H1 (cell line): Measurements from ENCODE around the gene CLDN6. TPM values are rescaled to one million over a fixed set of nuclear protein-coding genes. Genes with fewer than 3 reads are reported as not detected.

Source experiments
- CTCF ChIA-PET: fragments of 300-600 bp; sonication (Branson Sonifier 250); formaldehyde crosslinking; loops from one replicate; lab custom pipeline; 2021; ENCODE audit not compliant: partially characterized antibody; lab: Charles Lee
- POLR2A ChIA-PET: fragments of 300-600 bp; sonication (Branson Sonifier 250); formaldehyde crosslinking; loops from one replicate; lab custom pipeline; 2021; ENCODE audit warnings: inconsistent platforms; ENCODE audit not compliant: partially characterized antibody; lab: Charles Lee
- DNase-seq, 2 experiments: peaks; one replicate each; pipeline versions ENCODE4 v3.0.0 to v3.0.0-alpha.2; 2010 to 2022; ENCODE audit warnings: low spot score in 2 of 2, low read depth in 1 of 2, mixed read lengths in 1 of 2
- FAIRE-seq: peaks from 2 replicates; lab custom pipeline; 2011; peaks lifted over from hg19 to GRCh38; lab: Jason Lieb, UNC
- H2AFZ ChIP-seq: 2 replicates; pipeline ENCODE4 v1.8.1; 2012; ENCODE audit warnings: low read length, inconsistent platforms
- H2AK5ac ChIP-seq: 2 replicates; pipeline ENCODE4 v1.6.1; 2013; ENCODE audit warnings: low read depth, low read length
- H2BK120ac ChIP-seq: replicated peaks from 2 replicates; pipeline ENCODE3; 2013; ENCODE audit warnings: low read depth, low read length, inconsistent platforms
- H2BK12ac ChIP-seq: 2 replicates; pipeline ENCODE4 v1.6.1; 2013; ENCODE audit warnings: low read depth, low read length
- H2BK15ac ChIP-seq: 2 replicates; pipeline ENCODE4 v1.6.1; 2013; ENCODE audit warnings: low read length
- H2BK20ac ChIP-seq: 2 replicates; pipeline ENCODE4 v1.6.1; 2013; ENCODE audit warnings: low read length
- H2BK5ac ChIP-seq: 2 replicates; pipeline ENCODE4 v1.6.1; 2013; ENCODE audit warnings: low read depth, low read length
- H3K14ac ChIP-seq: 2 replicates; pipeline ENCODE4 v1.6.1; 2013; ENCODE audit warnings: inconsistent platforms; ENCODE audit not compliant: insufficient read length
- H3K18ac ChIP-seq: 2 replicates; pipeline ENCODE4 v1.6.1; 2013; ENCODE audit warnings: low read length; ENCODE audit errors: extremely low read depth
- H3K23ac ChIP-seq: 2 replicates; pipeline ENCODE4 v1.6.1; 2013; ENCODE audit warnings: inconsistent platforms; ENCODE audit not compliant: insufficient read length
- H3K23me2 ChIP-seq: 2 replicates; pipeline ENCODE4 v1.6.1; 2013; ENCODE audit warnings: low read depth, low read length
- H3K27ac ChIP-seq: 2 replicates; pipeline ENCODE4 v1.6.1; 2011; ENCODE audit warnings: low read depth, low read length, inconsistent platforms
- H3K27me3 ChIP-seq, 4 experiments: replicated peaks in 1 of 4; 1 replicate in 1 of 4; 2 replicates in 3 of 4; pipeline versions ENCODE4 v1.6.1 to v1.8.1; 2011 to 2013; ENCODE audit warnings: low read length in 3 of 4, mild to moderate bottlenecking in 3 of 4, inconsistent platforms in 2 of 4, mixed read lengths in 2 of 4, moderate library complexity in 1 of 4; ENCODE audit not compliant: control insufficient read depth in 3 of 4, insufficient read depth in 3 of 4; ENCODE audit errors: extremely low read depth in 1 of 4
- H3K36me3 ChIP-seq, 4 experiments: 2 replicates each; pipeline versions ENCODE4 v1.6.1 to v1.8.1; 2011 to 2013; ENCODE audit warnings: mild to moderate bottlenecking in 4 of 4, low read length in 3 of 4, moderate library complexity in 2 of 4, control low read depth in 1 of 4, inconsistent platforms in 1 of 4; ENCODE audit not compliant: insufficient read depth in 4 of 4, control insufficient read depth in 2 of 4
- H3K4ac ChIP-seq: replicated peaks from 2 replicates; pipeline ENCODE3; 2013; ENCODE audit warnings: low read length, low read depth, mixed read lengths, inconsistent platforms; ENCODE audit not compliant: insufficient read length
- H3K4me1 ChIP-seq, 4 experiments: replicated peaks in 1 of 4; 1 replicate in 1 of 4; 2 replicates in 3 of 4; pipeline versions ENCODE4 v1.6.1 to v1.8.1; 2011 to 2013; ENCODE audit warnings: low read length in 3 of 4, inconsistent platforms in 2 of 4, mixed read lengths in 1 of 4; ENCODE audit not compliant: insufficient read depth in 4 of 4, control insufficient read depth in 3 of 4
- H3K4me2 ChIP-seq, 2 experiments: 2 replicates each; pipeline versions ENCODE4 v1.6.1 to v1.8.1; 2011 to 2013; ENCODE audit warnings: low read depth in 2 of 2, low read length in 2 of 2, control low read depth in 1 of 2, inconsistent platforms in 1 of 2, mild to moderate bottlenecking in 1 of 2; ENCODE audit not compliant: insufficient read depth in 1 of 2
- H3K4me3 ChIP-seq, 4 experiments: fragments of 200-600, 300-600 bp in 1 of 4; sonication (generic), shearing (Covaris generic), sonication (Bioruptor Twin) in 1 of 4; 2 replicates each; pipeline versions ENCODE4 v1.5.1 to v1.8.1; 2011 to 2016; ENCODE audit warnings: low read length in 4 of 4, low read depth in 3 of 4, control low read depth in 2 of 4, inconsistent platforms in 2 of 4, mild to moderate bottlenecking in 2 of 4, mixed read lengths in 1 of 4, moderate library complexity in 1 of 4; ENCODE audit not compliant: insufficient read depth in 2 of 4; ENCODE audit errors: extremely low read depth in 1 of 4
- H3K56ac ChIP-seq: replicated peaks from 2 replicates; pipeline ENCODE3; 2013; ENCODE audit warnings: low read depth, mild to moderate bottlenecking, mixed read lengths, low read length, inconsistent platforms; ENCODE audit not compliant: insufficient read length
- H3K79me1 ChIP-seq: 2 replicates; pipeline ENCODE4 v1.6.1; 2013; ENCODE audit warnings: low read depth, low read length, control low read depth
- H3K79me2 ChIP-seq, 2 experiments: 2 replicates each; pipeline versions ENCODE4 v1.6.1 to v1.8.1; 2012 to 2013; ENCODE audit warnings: low read length in 2 of 2, mild to moderate bottlenecking in 2 of 2, inconsistent platforms in 1 of 2; ENCODE audit not compliant: insufficient read depth in 2 of 2, control insufficient read depth in 1 of 2
- H3K9ac ChIP-seq, 4 experiments: replicated peaks in 1 of 4; 1 replicate in 1 of 4; 2 replicates in 3 of 4; pipeline versions ENCODE4 v1.6.1 to v1.8.1; 2011 to 2013; ENCODE audit warnings: low read depth in 3 of 4, low read length in 3 of 4, control low read depth in 2 of 4, mild to moderate bottlenecking in 2 of 4, moderate library complexity in 2 of 4, inconsistent platforms in 1 of 4; ENCODE audit errors: extremely low read depth in 1 of 4
- H3K9me3 ChIP-seq, 2 experiments: 2 replicates each; pipeline versions ENCODE4 v1.6.1 to v1.8.1; 2012 to 2013; ENCODE audit warnings: mild to moderate bottlenecking in 2 of 2, moderate library complexity in 2 of 2, control low read depth in 1 of 2, inconsistent platforms in 1 of 2, low read depth in 1 of 2, low read length in 1 of 2, mixed read lengths in 1 of 2; ENCODE audit not compliant: insufficient read depth in 2 of 2
- H4K20me1 ChIP-seq, 2 experiments: replicated peaks in 1 of 2; 2 replicates each; pipeline versions ENCODE3 to v1.8.1; 2011 to 2013; ENCODE audit warnings: inconsistent platforms in 2 of 2, low read length in 2 of 2, mild to moderate bottlenecking in 1 of 2; ENCODE audit not compliant: insufficient read depth in 2 of 2, control insufficient read depth in 1 of 2
- H4K5ac ChIP-seq: 2 replicates; pipeline ENCODE4 v1.6.1; 2013; ENCODE audit warnings: low read length, low read depth, mixed read lengths, inconsistent platforms; ENCODE audit not compliant: insufficient read length
- H4K8ac ChIP-seq: 2 replicates; pipeline ENCODE4 v1.8.0; 2013; ENCODE audit warnings: mild to moderate bottlenecking, moderate library complexity, low read length, inconsistent platforms; ENCODE audit not compliant: insufficient read depth; ENCODE audit errors: extremely low read depth
- H4K91ac ChIP-seq: replicated peaks from 2 replicates; pipeline ENCODE3; 2013; ENCODE audit warnings: low read length, mixed read lengths, inconsistent platforms; ENCODE audit not compliant: insufficient read length
- CREB1 ChIP-seq: IDR thresholded peaks from 2 replicates; pipeline ENCODE4 v1.6.1; 2012; ENCODE audit warnings: inconsistent platforms
- JUND ChIP-seq: IDR thresholded peaks from 2 replicates; pipeline ENCODE4 v1.6.1; 2011; ENCODE audit warnings: mild to moderate bottlenecking, improper control_type of control experiment, low read length
- POLR2A ChIP-seq, 2 experiments: IDR thresholded peaks; 1 replicate in 1 of 2; 2 replicates in 1 of 2; pipeline ENCODE4 v1.6.1; 2011; ENCODE audit warnings: low read depth in 2 of 2, low read length in 2 of 2, mild to moderate bottlenecking in 2 of 2; ENCODE audit errors: control extremely low read depth in 1 of 2
- POLR2AphosphoS5 ChIP-seq: IDR thresholded peaks from 2 replicates; pipeline ENCODE4 v1.6.1; 2011; ENCODE audit warnings: low read depth, low read length
- SP4 ChIP-seq: IDR thresholded peaks from 2 replicates; pipeline ENCODE4 v1.6.1; 2012; ENCODE audit warnings: low read length, inconsistent platforms
- WGBS, 2 experiments: shearing (Covaris generic) in 1 of 2; methylation state at CpG; one replicate each; pipeline versions ENCODE4 v1.1.6 to v1.1.7; 2013 to 2015; ENCODE audit warnings: low lambda C conversion rate in 2 of 2, mixed read lengths in 2 of 2, inconsistent platforms in 1 of 2, low coverage in 1 of 2, missing lambda C conversion rate in 1 of 2; ENCODE audit not compliant: insufficient replicate concordance in 2 of 2, insufficient coverage in 1 of 2, insufficient read length in 1 of 2; ENCODE audit errors: extremely low coverage in 1 of 2, missing lambda C conversion rate in 1 of 2; 5-methylcytosine and 5-hydroxymethylcytosine counted together
- polyA plus RNA-seq, 7 experiments: library from polyadenylated mRNA; depleted of rRNA in 3 of 7; stranded (reverse) in 5 of 7; unstranded in 2 of 7; fragments of >200 nt in 5 of 7; fragments of 200-250 nt in 2 of 7; gene quantifications; 1 replicate in 5 of 7; 2 replicates in 1 of 7; 4 replicates in 1 of 7; pipeline versions ENCODE4 v1.2.1 to v1.2.3, GENCODE V29; 2011 to 2013; ENCODE audit warnings: missing spikeins in 2 of 7, mixed read lengths in 2 of 7
- total RNA-seq: library from RNA; stranded (reverse); fragmentation: NEBNext Ultra II Directional; extraction: Animal tissue kit (Norgen Biotek cat#: 25700); gene quantifications from 2 replicates; pipeline ENCODE4 v1.2.1, GENCODE V29; 2021
- TF ChIP-seq, protein P1 (sequence below): IDR thresholded peaks from 2 replicates; pipeline ENCODE4 v1.6.1; 2011; ENCODE audit warnings: low read length, improper control_type of control experiment

Gene CLDN6
- total and polyA plus RNA-seq, 2 of the 8 experiments (the other 6 are each of a cell fraction or from before 2014, with no cell fraction given) = 747 to 1,115 TPM

DNA sequence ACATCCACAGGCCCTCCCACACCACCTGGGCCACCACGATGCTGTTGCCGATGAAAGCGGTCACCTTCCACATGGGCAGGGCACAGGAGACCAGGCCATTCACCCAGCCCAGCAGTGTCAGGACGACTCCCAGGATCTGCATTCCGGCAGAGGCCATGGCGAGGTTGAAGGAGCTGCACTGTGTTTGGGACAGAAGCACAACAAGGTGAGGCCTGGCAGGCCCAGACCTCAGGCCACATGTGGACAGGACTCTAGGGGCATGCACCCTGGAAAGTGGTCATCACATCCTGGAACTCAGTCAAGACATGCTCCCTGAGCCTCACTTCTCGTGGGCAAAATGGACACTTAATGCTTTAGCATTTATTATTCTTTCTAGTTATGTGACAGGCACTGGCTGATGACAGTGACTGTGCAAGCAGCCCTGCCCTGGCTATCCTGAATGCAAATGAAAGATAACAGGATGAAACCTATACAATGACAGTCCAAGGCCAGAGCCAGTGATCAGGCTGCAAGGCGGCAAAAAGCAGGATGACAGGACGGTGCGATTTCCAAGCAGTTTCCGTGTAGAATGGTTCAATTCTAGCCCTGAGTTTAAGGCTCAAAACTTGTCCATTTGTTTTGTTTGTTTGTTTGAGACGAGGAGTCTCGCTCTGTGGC lies 2.0 kb downstream of the CLDN6 start:
- peaks cover 8 to 42% (median 36%) of the 10 kb centered on the region in 4 experiments for H3K4me1 ChIP-seq
- H4K20me1 ChIP-seq = peaks cover 16 to 32% of the 10 kb centered on the region in 2 experiments
- H3K27ac ChIP-seq = no peak overlapping the region
- no peak for TF ChIP-seq CREB1
- TF ChIP-seq, protein P1, sequence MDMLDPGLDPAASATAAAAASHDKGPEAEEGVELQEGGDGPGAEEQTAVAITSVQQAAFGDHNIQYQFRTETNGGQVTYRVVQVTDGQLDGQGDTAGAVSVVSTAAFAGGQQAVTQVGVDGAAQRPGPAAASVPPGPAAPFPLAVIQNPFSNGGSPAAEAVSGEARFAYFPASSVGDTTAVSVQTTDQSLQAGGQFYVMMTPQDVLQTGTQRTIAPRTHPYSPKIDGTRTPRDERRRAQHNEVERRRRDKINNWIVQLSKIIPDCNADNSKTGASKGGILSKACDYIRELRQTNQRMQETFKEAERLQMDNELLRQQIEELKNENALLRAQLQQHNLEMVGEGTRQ = no peak
- no peak for TF ChIP-seq JUND
- TF ChIP-seq POLR2AphosphoS5 = peak; percentile 85
- peak; percentile 38 to 41; a peak in 2 of 3 replicates for TF ChIP-seq POLR2A (IDR thresholded peaks at IDR 0.05; ENCODE audit: control extremely low read depth in 1 of 2, low read depth in 2 of 2, low read length in 2 of 2)
- no peak for TF ChIP-seq SP4
- H3K4me3 ChIP-seq = peak overlapping the region; percentile 4 to 39 (median 20); a peak in 5 of 8 replicates
- H3K14ac ChIP-seq = no peak overlapping the region
- H2BK20ac ChIP-seq = no peak overlapping the region
- peaks cover 23% of the 10 kb centered on the region for H3K23me2 ChIP-seq
- no peak overlapping the region for H3K23ac ChIP-seq
- CTCF ChIA-PET = interaction anchor here (0.5 to 11.3 kb wide), 3 partner anchors 12 to 45 kb away, joined by 3 to 213 read pairs (median 3); no protein-coding TSS in a partner anchor
- H2BK5ac ChIP-seq = peak overlapping the region; percentile 35; the same call in 1 of the 2 replicates
- no peak overlapping the region for H2BK120ac ChIP-seq
- H4K8ac ChIP-seq = 0 out of 2 replicates have a peak overlapping the region, but pooled peaks have one; percentile 78
- peaks cover 11% of the 10 kb centered on the region; the same call in 1 of the 2 replicates for H3K79me1 ChIP-seq
- H3K56ac ChIP-seq = no peak overlapping the region
- H3K27me3 ChIP-seq = no peaks in the 10 kb centered on the region; a peak in 1 of 7 replicates
- no peak overlapping the region for H3K4ac ChIP-seq
- H3K9ac ChIP-seq = peak overlapping the region in 1 of 4 experiments; percentile 10; a peak in 2 of 7 replicates
- no peak overlapping the region for H4K5ac ChIP-seq
- H4K91ac ChIP-seq = no peak overlapping the region
- no peak for DNase-seq
- no peaks in the 10 kb centered on the region for H3K9me3 ChIP-seq
- H2AFZ ChIP-seq = no peak overlapping the region
- peaks cover 6 to 20% (median 12%) of the 10 kb centered on the region in 4 experiments; a peak in 7 of 8 replicates for H3K36me3 ChIP-seq
- peaks cover 11 to 32% of the 10 kb centered on the region in 2 experiments for H3K79me2 ChIP-seq
- no peak for FAIRE-seq
- WGBS, 2 experiments = 87% methylated on average over 13 of the region's 13 CpGs; no CpG with 5 or more reads in 1 of the 2 experiments
- H3K18ac ChIP-seq = no peak overlapping the region
- no peak overlapping the region for H2BK15ac ChIP-seq
- H3K4me2 ChIP-seq = peak overlapping the region; percentile 60 to 66
- no peak overlapping the region for H2AK5ac ChIP-seq
- peak overlapping the region; percentile 85; the same call in 1 of the 2 replicates for H2BK12ac ChIP-seq
- POLR2A ChIA-PET = interaction anchor here (0.6 to 35.7 kb wide), 9 partner anchors 1 to 120 kb away, joined by 3 to 1808 read pairs (median 12); partner anchors contain the start of genes BICDL2, CLDN6, CLDN9 and HCFC1R1
